Neural progenitor cell (in vitro differentiated cells): ENCODE measurements around the gene HCRTR2. TPM values are rescaled to one million over a fixed set of nuclear protein-coding genes. Genes with fewer than 3 reads are reported as not detected.

Experiments
- DNase-seq: peaks from one replicate; pipeline ENCODE4 v3.0.0-alpha.2; 2016; ENCODE audit warnings: low spot score
- H2AFZ ChIP-seq: fragments of 200-600 bp; sonication (generic); replicated peaks from 2 replicates; pipeline ENCODE4 v1.6.1; 2016; ENCODE audit warnings: antibody characterized with exemption
- H3F3A ChIP-seq: fragments of 200-600 bp; sonication (generic); 2 replicates; pipeline ENCODE4 v1.6.1; 2016; ENCODE audit warnings: antibody characterized with exemption, low read depth
- H3K27ac ChIP-seq: fragments of 200-600 bp; sonication (generic); 2 replicates; pipeline ENCODE4 v1.5.1; 2016; ENCODE audit warnings: mild to moderate bottlenecking
- H3K27me3 ChIP-seq: fragments of 200-600 bp; sonication (generic); 2 replicates; pipeline ENCODE4 v1.6.1; 2016; ENCODE audit warnings: mild to moderate bottlenecking, moderate library complexity
- H3K36me3 ChIP-seq: fragments of 200-600 bp; sonication (generic); 2 replicates; pipeline ENCODE4 v1.5.1; 2016
- H3K4me1 ChIP-seq: fragments of 200-600 bp; sonication (generic); 2 replicates; pipeline ENCODE4 v1.6.1; 2016; ENCODE audit warnings: mixed run types
- H3K4me2 ChIP-seq: fragments of 200-600 bp; sonication (generic); 2 replicates; pipeline ENCODE4 v1.6.1; 2016
- H3K4me3 ChIP-seq: fragments of 200-600 bp; sonication (generic); 2 replicates; pipeline ENCODE4 v1.5.1; 2016
- H3K79me2 ChIP-seq: fragments of 200-600 bp; sonication (generic); 2 replicates; pipeline ENCODE4 v1.6.1; 2016; ENCODE audit warnings: low read depth
- H3K9ac ChIP-seq: fragments of 200-600 bp; sonication (generic); 2 replicates; pipeline ENCODE4 v1.6.1; 2016
- H3K9me3 ChIP-seq: fragments of 200-600 bp; sonication (generic); 2 replicates; pipeline ENCODE4 v1.5.1; 2016; ENCODE audit warnings: low read depth
- H4K20me1 ChIP-seq: fragments of 200-600 bp; sonication (generic); 2 replicates; pipeline ENCODE4 v1.6.1; 2016; ENCODE audit warnings: low read depth
- H3K27ac Mint-ChIP-seq: 3 replicates; pipeline ENCODE4 v1.8.0; 2021; ENCODE audit warnings: mixed read lengths
- H3K27me3 Mint-ChIP-seq: 2 replicates; pipeline ENCODE4 v1.8.0; 2022; ENCODE audit warnings: low read depth, mild to moderate bottlenecking, inconsistent platforms, moderate library complexity, mixed read lengths; ENCODE audit not compliant: insufficient read depth
- H3K36me3 Mint-ChIP-seq: 3 replicates; pipeline ENCODE4 v1.8.0; 2021; ENCODE audit warnings: mixed read lengths
- H3K4me1 Mint-ChIP-seq: 3 replicates; pipeline ENCODE4 v1.8.0; 2021; ENCODE audit warnings: mixed read lengths
- H3K4me3 Mint-ChIP-seq: 3 replicates; pipeline ENCODE4 v1.8.0; 2021; ENCODE audit warnings: mild to moderate bottlenecking, moderate library complexity, mixed read lengths
- H3K9me3 Mint-ChIP-seq: 3 replicates; pipeline ENCODE4 v1.8.0; 2020; ENCODE audit warnings: mixed read lengths
- CTCF ChIP-seq: fragments of 200-600 bp; sonication (generic); IDR thresholded peaks from 2 replicates; pipeline ENCODE4 v1.5.1; 2017; ENCODE audit warnings: antibody characterized with exemption, mild to moderate bottlenecking
- EZH2 ChIP-seq: fragments of 200-600 bp; sonication (generic); IDR thresholded peaks from 2 replicates; pipeline ENCODE4 v1.6.1; 2017; ENCODE audit warnings: antibody characterized with exemption, mild to moderate bottlenecking, moderate library complexity
- EZH2phosphoT487 ChIP-seq: fragments of 200-600 bp; sonication (generic); IDR thresholded peaks from 2 replicates; pipeline ENCODE4 v1.6.1; 2017; ENCODE audit warnings: antibody characterized with exemption
- total RNA-seq: library from RNA; depleted of rRNA; stranded (reverse); fragments of >200 nt; gene quantifications from 2 replicates; pipeline ENCODE4 v1.2.3, GENCODE V29; 2015; ENCODE audit warnings: low replicate concordance

The HCRTR2 gene
- total RNA-seq, 1 donor from 2014 or later: not detected

DNA sequence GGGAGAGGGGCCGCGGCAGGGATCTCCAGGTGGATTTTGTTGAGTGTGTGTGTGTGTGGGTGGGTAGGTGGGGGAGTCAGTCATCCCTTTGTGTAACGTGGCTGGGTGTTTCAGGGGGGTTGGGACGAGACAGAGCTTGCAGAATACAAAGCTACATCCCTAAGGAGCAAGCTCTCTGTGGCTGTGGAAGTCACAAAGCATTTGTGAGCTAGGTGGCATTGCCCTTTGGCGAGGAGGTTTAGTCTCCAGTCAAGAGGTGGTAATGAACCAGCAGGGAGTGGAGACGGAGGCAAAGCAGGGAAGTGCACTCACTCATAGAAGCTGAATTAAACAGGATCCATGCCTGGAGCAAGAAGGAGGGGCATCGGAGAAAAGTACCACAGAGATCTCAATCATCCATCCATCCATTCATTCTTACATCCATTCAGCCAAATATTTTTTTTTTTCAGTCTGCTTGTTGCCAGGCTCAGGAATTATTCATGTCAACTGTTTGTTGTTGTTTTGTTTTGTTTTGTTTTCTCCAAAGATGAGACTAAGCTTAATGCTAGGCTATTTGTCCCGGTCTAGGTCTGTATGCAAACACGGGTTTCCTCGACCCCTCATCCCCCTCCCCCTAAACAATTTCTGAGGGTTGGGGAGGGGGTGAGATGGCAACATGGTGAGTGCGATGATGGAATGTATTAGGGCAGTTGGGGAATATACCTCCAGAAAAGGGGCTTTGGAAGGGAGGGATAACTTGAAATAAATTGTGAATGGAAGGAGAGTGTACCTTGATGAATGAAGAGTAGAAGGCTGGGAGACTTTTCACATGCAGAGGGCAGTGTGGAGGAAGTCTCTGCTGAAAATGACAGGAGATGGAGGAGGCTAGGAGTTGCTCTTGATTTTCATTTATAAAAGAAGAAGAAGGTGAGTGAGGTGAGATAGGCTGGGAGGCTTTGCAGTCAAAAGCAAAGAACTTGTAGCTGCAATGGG, 1.0 kb downstream of the HCRTR2 start:
- H3K27me3 Mint-ChIP-seq: peaks cover 15% of the 10 kb centered on the region
- H3K4me3 ChIP-seq: peak overlapping the region; percentile 54

GRCh38 chr6:55176958-55177357, 2.6 kb downstream of the HCRTR2 start:
- H2AFZ ChIP-seq: no peak overlapping the region
- no peak overlapping the region for H3K4me2 ChIP-seq
- H3K4me3 Mint-ChIP-seq: no peak overlapping the region
- TF ChIP-seq EZH2phosphoT487: no peak
- TF ChIP-seq CTCF: no peak
- no peak for TF ChIP-seq EZH2
- no peaks in the 10 kb centered on the region for H4K20me1 ChIP-seq
- peak; percentile 37 for DNase-seq
- no peaks in the 10 kb centered on the region for H3K36me3 ChIP-seq
- H3K4me1 Mint-ChIP-seq: peaks cover 19% of the 10 kb centered on the region
- no peaks in the 10 kb centered on the region for H3K79me2 ChIP-seq
- no peak overlapping the region for H3K27ac Mint-ChIP-seq
- H3K9ac ChIP-seq: no peak overlapping the region
- H3F3A ChIP-seq: no peaks in the 10 kb centered on the region
- H3K9me3 ChIP-seq: no peaks in the 10 kb centered on the region
- H3K4me1 ChIP-seq: peaks cover 12% of the 10 kb centered on the region
- peaks cover 46% of the 10 kb centered on the region for H3K27me3 ChIP-seq
- H3K27ac ChIP-seq: no peak overlapping the region
- H3K4me3 ChIP-seq: no peak overlapping the region
- H3K27me3 Mint-ChIP-seq: peaks cover 15% of the 10 kb centered on the region
- no peaks in the 10 kb centered on the region for H3K36me3 Mint-ChIP-seq
- H3K9me3 Mint-ChIP-seq: no peaks in the 10 kb centered on the region

More for the DNA sequence above, 1.0 kb downstream of the HCRTR2 start:
- H3K79me2 ChIP-seq: no peaks in the 10 kb centered on the region
- H3K27me3 ChIP-seq: peaks cover 46% of the 10 kb centered on the region
- peak; percentile 11 for DNase-seq
- H3K9me3 ChIP-seq: no peaks in the 10 kb centered on the region
- Mint-ChIP-seq H3K4me3 (peak overlapping the region; percentile 88), H3K36me3 (no peaks in the 10 kb centered on the region), H3K27ac (no peak overlapping the region), H3K9me3 (no peaks in the 10 kb centered on the region), H3K4me1 (peaks cover 19% of the 10 kb centered on the region)
- H3K9ac ChIP-seq: no peak overlapping the region
- TF ChIP-seq CTCF (peak; percentile 25), EZH2 (no peak)
- peaks cover 12% of the 10 kb centered on the region for H3K4me1 ChIP-seq
- H3K4me2 ChIP-seq: peak overlapping the region; percentile 82
- H4K20me1 ChIP-seq: no peaks in the 10 kb centered on the region
- no peaks in the 10 kb centered on the region for H3F3A ChIP-seq
- peak overlapping the region; percentile 26 for H2AFZ ChIP-seq
- H3K36me3 ChIP-seq: no peaks in the 10 kb centered on the region
- H3K27ac ChIP-seq: no peak overlapping the region

GRCh38 chr6:55180258-55180657, 5.9 kb downstream of the HCRTR2 start:
- no peak overlapping the region for H3K4me2 ChIP-seq
- no peak overlapping the region for H3K9ac ChIP-seq
- Mint-ChIP-seq H3K4me1 (peaks cover 9% of the 10 kb centered on the region), H3K27me3 (peaks cover 7% of the 10 kb centered on the region), H3K9me3 (no peaks in the 10 kb centered on the region), H3K36me3 (no peaks in the 10 kb centered on the region), H3K4me3 (no peak overlapping the region), H3K27ac (no peak overlapping the region)
- no peaks in the 10 kb centered on the region for H3K36me3 ChIP-seq
- H4K20me1 ChIP-seq: no peaks in the 10 kb centered on the region
- H3K27me3 ChIP-seq: peaks cover 16% of the 10 kb centered on the region
- H3K9me3 ChIP-seq: no peaks in the 10 kb centered on the region
- no peak overlapping the region for H2AFZ ChIP-seq
- no peaks in the 10 kb centered on the region for H3K79me2 ChIP-seq
- H3F3A ChIP-seq: no peaks in the 10 kb centered on the region
- H3K4me1 ChIP-seq: peaks cover 4% of the 10 kb centered on the region
- H3K27ac ChIP-seq: no peak overlapping the region
- TF ChIP-seq EZH2phosphoT487: no peak
- TF ChIP-seq CTCF: no peak
- no peak for TF ChIP-seq EZH2
- H3K4me3 ChIP-seq: no peak overlapping the region
- DNase-seq: no peak
